CD14-positive monocyte (primary cell): ENCODE data around the gene ATPAF1. TPM values are rescaled to one million over a fixed set of nuclear protein-coding genes. Genes with fewer than 3 reads are reported as not detected.

Experiments used
- DNase-seq, 3 donors: peaks; one replicate each; pipeline ENCODE4 v3.0.0-alpha.2; 2011 to 2022
- H2AFZ ChIP-seq: 2 replicates; pipeline ENCODE4 v1.6.0; 2012; ENCODE audit warnings: mild to moderate bottlenecking, low read depth, low read length, inconsistent platforms; ENCODE audit not compliant: insufficient read depth, poor library complexity, severe bottlenecking
- H3K27ac ChIP-seq, 2 donors: 1 replicate in 1 of 2; 2 replicates in 1 of 2; pipeline ENCODE4 v1.5.1; 2012 to 2013; ENCODE audit warnings: low read length in 2 of 2, control low read depth in 1 of 2, inconsistent platforms in 1 of 2, low read depth in 1 of 2, mild to moderate bottlenecking in 1 of 2
- H3K27me3 ChIP-seq, 2 donors: one replicate each; pipeline versions ENCODE4 v1.6.0 to v1.6.1; 2011 to 2013; ENCODE audit warnings: low read length in 2 of 2; ENCODE audit not compliant: control insufficient read depth in 2 of 2, insufficient read depth in 2 of 2
- H3K36me3 ChIP-seq, 2 donors: replicated peaks in 1 of 2; 1 replicate in 1 of 2; 2 replicates in 1 of 2; pipeline versions ENCODE4 v1.5.1 to v1.6.1; 2012 to 2013; ENCODE audit warnings: low read length in 2 of 2, control low read depth in 1 of 2, inconsistent platforms in 1 of 2, mild to moderate bottlenecking in 1 of 2; ENCODE audit not compliant: insufficient read depth in 2 of 2, control insufficient read depth in 1 of 2
- H3K4me1 ChIP-seq, 2 donors: 1 replicate in 1 of 2; 2 replicates in 1 of 2; pipeline versions ENCODE4 v1.5.1 to v1.6.1; 2012 to 2013; ENCODE audit warnings: low read length in 2 of 2, control low read depth in 1 of 2, inconsistent platforms in 1 of 2, mild to moderate bottlenecking in 1 of 2, moderate library complexity in 1 of 2; ENCODE audit not compliant: insufficient read depth in 2 of 2, control insufficient read depth in 1 of 2
- H3K4me2 ChIP-seq: replicated peaks from 2 replicates; pipeline ENCODE3; 2012; ENCODE audit warnings: low read length, moderate library complexity, mild to moderate bottlenecking; ENCODE audit not compliant: poor library complexity, severe bottlenecking; ENCODE audit errors: extremely low read depth
- H3K4me3 ChIP-seq, 3 experiments: fragments of 200-600 bp in 1 of 3; sonication (generic) in 1 of 3; replicated peaks in 1 of 3; 1 replicate in 2 of 3; 2 replicates in 1 of 3; pipeline ENCODE4 v1.5.1; 2011 to 2013; ENCODE audit warnings: low read length in 3 of 3, mild to moderate bottlenecking in 3 of 3, control low read depth in 2 of 3, low read depth in 2 of 3, inconsistent platforms in 1 of 3, moderate library complexity in 1 of 3
- H3K79me2 ChIP-seq: 2 replicates; pipeline ENCODE4 v1.6.0; 2012; ENCODE audit warnings: mild to moderate bottlenecking, control low read depth, inconsistent platforms, low read length, moderate library complexity; ENCODE audit not compliant: insufficient read depth
- H3K9ac ChIP-seq: 2 replicates; pipeline ENCODE4 v1.6.0; 2017; ENCODE audit warnings: low read length, mild to moderate bottlenecking; ENCODE audit not compliant: insufficient read depth, poor library complexity, severe bottlenecking
- H3K9me3 ChIP-seq, 2 donors: replicated peaks in 1 of 2; 1 replicate in 1 of 2; 2 replicates in 1 of 2; pipeline versions ENCODE4 v1.5.1 to v1.6.1; 2012 to 2013; ENCODE audit warnings: low read length in 2 of 2, control low read depth in 1 of 2; ENCODE audit not compliant: control insufficient read depth in 1 of 2, insufficient read depth in 1 of 2
- H4K20me1 ChIP-seq: 2 replicates; pipeline ENCODE4 v1.6.0; 2012; ENCODE audit warnings: mild to moderate bottlenecking, low read length, control low read depth, moderate library complexity; ENCODE audit not compliant: insufficient read depth
- H3K27ac Mint-ChIP-seq, 7 donors: one replicate each; pipeline ENCODE4 v1.8.0; 2020; ENCODE audit warnings: mild to moderate bottlenecking in 7 of 7, mixed read lengths in 7 of 7, moderate library complexity in 6 of 7, inconsistent platforms in 2 of 7
- H3K27me3 Mint-ChIP-seq, 3 donors: one replicate each; pipeline ENCODE4 v1.8.0; 2021 to 2022; ENCODE audit warnings: low read depth in 3 of 3, mild to moderate bottlenecking in 3 of 3, mixed read lengths in 3 of 3, moderate library complexity in 3 of 3, inconsistent platforms in 1 of 3
- H3K36me3 Mint-ChIP-seq, 2 donors: one replicate each; pipeline ENCODE4 v1.8.0; 2020; ENCODE audit warnings: mixed read lengths in 2 of 2, inconsistent platforms in 1 of 2, mild to moderate bottlenecking in 1 of 2
- H3K4me1 Mint-ChIP-seq: one replicate; pipeline ENCODE4 v1.8.0; 2020; ENCODE audit warnings: mild to moderate bottlenecking, mixed read lengths
- H3K4me3 Mint-ChIP-seq, 2 donors: one replicate each; pipeline ENCODE4 v1.8.0; 2020; ENCODE audit warnings: mild to moderate bottlenecking in 2 of 2, mixed read lengths in 2 of 2, moderate library complexity in 1 of 2
- H3K9me3 Mint-ChIP-seq, 7 donors: one replicate each; pipeline ENCODE4 v1.8.0; 2020 to 2022; ENCODE audit warnings: mixed read lengths in 7 of 7, mild to moderate bottlenecking in 6 of 7, moderate library complexity in 6 of 7, inconsistent platforms in 2 of 7
- WGBS: methylation state at CpG from one replicate; pipeline ENCODE4 v1.1.5; 2013; ENCODE audit warnings: missing lambda C conversion rate; ENCODE audit not compliant: insufficient coverage; 5-methylcytosine and 5-hydroxymethylcytosine counted together
- intact Hi-C, 2 donors: fragments of 100-400 bp; cut with micrococcal nuclease; formaldehyde crosslinking; loops; one replicate each; pipeline versions ENCODE4 v1.15.0 to v1.15.1; 2023
- polyA plus RNA-seq, 3 donors: library from polyadenylated mRNA; depleted of rRNA in 1 of 3; unstranded in 2 of 3; stranded (reverse) in 1 of 3; fragments of 300-500 nt in 2 of 3; fragments of >200 nt in 1 of 3; fragmentation: Illumina TruSeq in 2 of 3; gene quantifications; 1 replicate in 2 of 3; 2 replicates in 1 of 3; pipeline ENCODE4 v1.2.3, GENCODE V29; 2012 to 2021
- TF ChIP-seq, protein P1 (sequence below): fragments of 200-600 bp; IDR thresholded peaks from one replicate; pipeline ENCODE4 v1.8.0; 2022; ENCODE audit warnings: antibody characterized with exemption, mild to moderate bottlenecking

ATPAF1 gene
- polyA plus RNA-seq, 3 donors = 16.9 to 45.4 (median 33.4) TPM

- H3K27ac Mint-ChIP-seq = peak overlapping the region; percentile 65 to 95 (median 91)
- Histone ChIP-seq H3K4me1 (peaks cover 44 to 48% of the 10 kb centered on the region in 2 donors), H4K20me1 (peaks cover 25% of the 10 kb centered on the region), H3K9me3 (no peaks in the 10 kb centered on the region), H3K4me2 (peak overlapping the region; percentile 45), H3K27ac (peak overlapping the region; percentile 37 to 61), H2AFZ (no peak overlapping the region), H3K27me3 (no peaks in the 10 kb centered on the region), H3K36me3 (peaks cover 43 to 62% of the 10 kb centered on the region in 2 donors), H3K79me2 (peaks cover 50% of the 10 kb centered on the region), H3K4me3 (peak overlapping the region in 1 of 3 experiments; percentile 19), H3K9ac (no peak overlapping the region)
- H3K4me3 Mint-ChIP-seq = peak overlapping the region; percentile 52 to 64
- peaks cover 60 to 64% of the 10 kb centered on the region in 2 donors for H3K36me3 Mint-ChIP-seq
- H3K4me1 Mint-ChIP-seq = peaks cover 58% of the 10 kb centered on the region
- TF ChIP-seq, protein P1, sequence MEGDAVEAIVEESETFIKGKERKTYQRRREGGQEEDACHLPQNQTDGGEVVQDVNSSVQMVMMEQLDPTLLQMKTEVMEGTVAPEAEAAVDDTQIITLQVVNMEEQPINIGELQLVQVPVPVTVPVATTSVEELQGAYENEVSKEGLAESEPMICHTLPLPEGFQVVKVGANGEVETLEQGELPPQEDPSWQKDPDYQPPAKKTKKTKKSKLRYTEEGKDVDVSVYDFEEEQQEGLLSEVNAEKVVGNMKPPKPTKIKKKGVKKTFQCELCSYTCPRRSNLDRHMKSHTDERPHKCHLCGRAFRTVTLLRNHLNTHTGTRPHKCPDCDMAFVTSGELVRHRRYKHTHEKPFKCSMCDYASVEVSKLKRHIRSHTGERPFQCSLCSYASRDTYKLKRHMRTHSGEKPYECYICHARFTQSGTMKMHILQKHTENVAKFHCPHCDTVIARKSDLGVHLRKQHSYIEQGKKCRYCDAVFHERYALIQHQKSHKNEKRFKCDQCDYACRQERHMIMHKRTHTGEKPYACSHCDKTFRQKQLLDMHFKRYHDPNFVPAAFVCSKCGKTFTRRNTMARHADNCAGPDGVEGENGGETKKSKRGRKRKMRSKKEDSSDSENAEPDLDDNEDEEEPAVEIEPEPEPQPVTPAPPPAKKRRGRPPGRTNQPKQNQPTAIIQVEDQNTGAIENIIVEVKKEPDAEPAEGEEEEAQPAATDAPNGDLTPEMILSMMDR = no peak
- peaks cover 0 to 5% (median 2%) of the 10 kb centered on the region in 7 donors for H3K9me3 Mint-ChIP-seq
- WGBS = 0% methylated on average over 3 of the region's 7 CpGs
- intact Hi-C loops = no loop called here
- peak; percentile 35 to 64 (median 61) for DNase-seq
- H3K27me3 Mint-ChIP-seq = peaks cover 0 to 3% (median 3%) of the 10 kb centered on the region in 3 donors
Measured at GRCh38 chr1:46587069-46587468, 81.1 kb downstream of the ATPAF1 start.

GRCh38 chr1:46585312-46585938 lies 82.7 kb downstream of the ATPAF1 start:
- H3K36me3 ChIP-seq = peaks cover 27 to 46% of the 10 kb centered on the region in 2 donors
- H3K4me1 ChIP-seq = peaks cover 61 to 65% of the 10 kb centered on the region in 2 donors

More at GRCh38 chr1:46585312-46585938, 82.7 kb downstream of the ATPAF1 start:
- Histone ChIP-seq H2AFZ (no peak overlapping the region), H3K9me3 (no peaks in the 10 kb centered on the region), H4K20me1 (peaks cover 30% of the 10 kb centered on the region), H3K9ac (no peak overlapping the region), H3K27me3 (no peaks in the 10 kb centered on the region), H3K4me2 (no peak overlapping the region), H3K79me2 (peaks cover 44% of the 10 kb centered on the region), H3K27ac (no peak overlapping the region), H3K4me3 (no peak overlapping the region)
- TF ChIP-seq, protein P1 = no peak
- H3K36me3 Mint-ChIP-seq = peaks cover 48 to 53% of the 10 kb centered on the region in 2 donors
- H3K4me1 Mint-ChIP-seq = peaks cover 75% of the 10 kb centered on the region
- peak overlapping the region in 2 of 7 donors; percentile 34 to 67 for H3K27ac Mint-ChIP-seq
- peaks cover 0 to 5% (median 2%) of the 10 kb centered on the region in 7 donors for H3K9me3 Mint-ChIP-seq
- DNase-seq = no peak
- WGBS = 49% methylated on average over 5 of the region's 12 CpGs
- intact Hi-C loops = no loop called here
- no peak overlapping the region for H3K4me3 Mint-ChIP-seq
- H3K27me3 Mint-ChIP-seq = peaks cover 0 to 3% (median 3%) of the 10 kb centered on the region in 3 donors
